ENCODE results near the gene CIRBP.

CIRBP gene

GRCh38 chr19:1229924-1230782 is 39.0 kb upstream of the CIRBP start:
- H3K4me2 ChIP-seq (ENCODE audit: low read length), result no peak overlapping the region
- no peaks in the 10 kb centered on the region for H3K79me2 ChIP-seq (ENCODE audit: low read length)
- no peak overlapping the region for H3K4me3 ChIP-seq (ENCODE audit: low read length)
- no peak overlapping the region for H3K27ac ChIP-seq (ENCODE audit: low read length)
- H4K20me1 ChIP-seq (ENCODE audit: insufficient read depth, low read length), result no peaks in the 10 kb centered on the region
- H3K27me3 ChIP-seq (ENCODE audit: low read depth, low read length), result no peaks in the 10 kb centered on the region
- H3K4me1 ChIP-seq (ENCODE audit: low read length), result peaks cover 24% of the 10 kb centered on the region
- H3K36me3 ChIP-seq (replicated peaks; ENCODE audit: low read depth, low read length), result peaks cover 14% of the 10 kb centered on the region
- TF ChIP-seq, protein P1, sequence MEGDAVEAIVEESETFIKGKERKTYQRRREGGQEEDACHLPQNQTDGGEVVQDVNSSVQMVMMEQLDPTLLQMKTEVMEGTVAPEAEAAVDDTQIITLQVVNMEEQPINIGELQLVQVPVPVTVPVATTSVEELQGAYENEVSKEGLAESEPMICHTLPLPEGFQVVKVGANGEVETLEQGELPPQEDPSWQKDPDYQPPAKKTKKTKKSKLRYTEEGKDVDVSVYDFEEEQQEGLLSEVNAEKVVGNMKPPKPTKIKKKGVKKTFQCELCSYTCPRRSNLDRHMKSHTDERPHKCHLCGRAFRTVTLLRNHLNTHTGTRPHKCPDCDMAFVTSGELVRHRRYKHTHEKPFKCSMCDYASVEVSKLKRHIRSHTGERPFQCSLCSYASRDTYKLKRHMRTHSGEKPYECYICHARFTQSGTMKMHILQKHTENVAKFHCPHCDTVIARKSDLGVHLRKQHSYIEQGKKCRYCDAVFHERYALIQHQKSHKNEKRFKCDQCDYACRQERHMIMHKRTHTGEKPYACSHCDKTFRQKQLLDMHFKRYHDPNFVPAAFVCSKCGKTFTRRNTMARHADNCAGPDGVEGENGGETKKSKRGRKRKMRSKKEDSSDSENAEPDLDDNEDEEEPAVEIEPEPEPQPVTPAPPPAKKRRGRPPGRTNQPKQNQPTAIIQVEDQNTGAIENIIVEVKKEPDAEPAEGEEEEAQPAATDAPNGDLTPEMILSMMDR (IDR thresholded peaks at IDR 0.05; ENCODE audit: low read depth, low read length), result no peak
- no peak for TF ChIP-seq EZH2phosphoT487 (IDR thresholded peaks at IDR 0.05; ENCODE audit: low read depth)
- no peak overlapping the region for H2AFZ ChIP-seq (ENCODE audit: low read depth, low read length)
- H3K9ac ChIP-seq (ENCODE audit: low read length), result no peak overlapping the region
- no peaks in the 10 kb centered on the region for H3K9me3 ChIP-seq (ENCODE audit: insufficient read depth, low read length)

- Histone ChIP-seq H3K27ac (ENCODE audit: low read length) (no peak overlapping the region), H3K4me2 (ENCODE audit: low read length) (peak overlapping the region; percentile 48; the same call in 1 of the 2 replicates), H4K20me1 (ENCODE audit: insufficient read depth, low read length) (no peaks in the 10 kb centered on the region), H3K9me3 (ENCODE audit: insufficient read depth, low read length) (no peaks in the 10 kb centered on the region), H3K4me3 (ENCODE audit: low read length) (no peak overlapping the region), H3K79me2 (ENCODE audit: low read length) (no peaks in the 10 kb centered on the region), H3K36me3 (replicated peaks; ENCODE audit: low read depth, low read length) (peaks cover 14% of the 10 kb centered on the region), H3K9ac (ENCODE audit: low read length) (no peak overlapping the region), H3K27me3 (ENCODE audit: low read depth, low read length) (no peaks in the 10 kb centered on the region), H3K4me1 (ENCODE audit: low read length) (peaks cover 24% of the 10 kb centered on the region), H2AFZ (ENCODE audit: low read depth, low read length) (no peak overlapping the region)
- TF ChIP-seq, protein P1 (IDR thresholded peaks at IDR 0.05; ENCODE audit: low read depth, low read length), result no peak
- no peak for TF ChIP-seq EZH2phosphoT487 (IDR thresholded peaks at IDR 0.05; ENCODE audit: low read depth)
Observed at GRCh38 chr19:1230783-1231489, 38.2 kb upstream of the CIRBP start.

DNA sequence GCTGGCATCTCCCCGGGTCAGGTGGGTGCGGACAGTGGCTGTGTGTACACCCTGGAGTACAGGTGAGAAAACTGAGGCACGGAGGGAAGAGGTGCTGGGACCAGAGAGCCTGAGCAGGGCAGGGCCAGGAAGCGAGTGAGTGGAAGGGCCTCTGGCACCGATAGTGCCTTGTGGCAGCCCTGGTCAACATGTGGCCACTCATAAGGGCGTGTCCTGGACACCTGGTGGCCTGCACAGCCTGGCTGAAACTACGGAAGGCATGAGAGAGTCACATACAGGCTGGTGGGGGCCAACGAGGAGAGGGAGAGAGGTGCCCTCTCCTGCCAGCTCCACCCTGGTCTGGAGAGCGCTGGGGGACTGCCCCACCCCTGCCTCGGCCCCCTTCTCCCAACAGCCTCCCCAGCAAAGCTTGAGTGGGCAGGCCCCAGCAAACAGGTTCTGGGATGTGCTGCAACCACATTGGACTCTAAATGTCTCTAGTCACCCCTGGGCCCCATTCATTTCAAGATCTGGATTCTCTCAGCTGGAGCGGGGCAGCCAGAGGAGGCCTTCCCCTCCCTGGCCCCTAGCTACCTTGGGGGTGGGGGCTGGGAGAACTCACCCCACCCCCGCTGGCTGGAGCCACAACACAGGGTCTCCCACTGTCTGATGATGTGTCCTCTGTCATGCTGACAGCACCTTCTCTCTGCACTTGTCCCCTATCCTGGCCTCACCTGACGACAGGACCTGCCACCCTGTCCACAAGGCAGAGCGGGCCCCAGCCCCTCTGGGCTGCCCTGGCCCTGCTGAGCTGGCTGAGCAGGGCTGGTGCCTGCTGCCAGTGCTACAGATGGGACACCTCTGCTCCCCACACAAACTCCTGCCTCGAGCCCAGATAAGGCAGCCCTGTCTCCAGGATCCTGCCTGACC is 37.1 kb upstream of the CIRBP start:
- Histone ChIP-seq H3K4me3 (ENCODE audit: low read length) (peak overlapping the region; percentile 14; the same call in 1 of the 2 replicates), H3K4me2 (ENCODE audit: low read length) (peak overlapping the region; percentile 48), H2AFZ (ENCODE audit: low read depth, low read length) (no peak overlapping the region), H3K9ac (ENCODE audit: low read length) (peak overlapping the region; percentile 29; the same call in 1 of the 2 replicates), H3K79me2 (ENCODE audit: low read length) (no peaks in the 10 kb centered on the region), H3K9me3 (ENCODE audit: insufficient read depth, low read length) (no peaks in the 10 kb centered on the region), H4K20me1 (ENCODE audit: insufficient read depth, low read length) (no peaks in the 10 kb centered on the region), H3K4me1 (ENCODE audit: low read length) (peaks cover 24% of the 10 kb centered on the region), H3K36me3 (replicated peaks; ENCODE audit: low read depth, low read length) (peaks cover 10% of the 10 kb centered on the region), H3K27ac (ENCODE audit: low read length) (peak overlapping the region; percentile 75), H3K27me3 (ENCODE audit: low read depth, low read length) (no peaks in the 10 kb centered on the region)
- TF ChIP-seq EZH2phosphoT487 (IDR thresholded peaks at IDR 0.05; ENCODE audit: low read depth), result no peak
- TF ChIP-seq, protein P1 (IDR thresholded peaks at IDR 0.05; ENCODE audit: low read depth, low read length), result no peak
